ENCODE results near the gene HMMR.

- TF ChIP-seq EZH2 (IDR thresholded peaks at IDR 0.05; ENCODE audit: borderline replicate concordance, low read length) (no peak), CTCF (conservative IDR thresholded peaks at IDR 0.05 in 1 of 2, IDR thresholded peaks at IDR 0.05 in 1 of 2; ENCODE audit: extremely low read depth in 1 of 2, insufficient read depth in 1 of 2, low read depth in 1 of 2, low read length in 2 of 2) (no peak)
These were observed 2.6 kb downstream of the HMMR start for GRCh38 chr5:163463063-163463435.
